DND-41 (cell line): ENCODE measurements around the gene DUSP7.

ENCODE experiments used
- ATAC-seq: fragments of 200-7000 bp; cut with Tn5 transposase; 3 replicates; pipeline ENCODE4 v1.9.1; 2021; ENCODE audit warnings: low read depth; ENCODE audit not compliant: insufficient read depth
- DNase-seq: peaks from one replicate; pipeline ENCODE4 v3.0.0-alpha.2; 2020
- H2AFZ ChIP-seq: 2 replicates; pipeline ENCODE4 v1.6.0; 2012; ENCODE audit warnings: low read depth, low read length
- H3K27ac ChIP-seq: 2 replicates; pipeline ENCODE4 v1.5.1; 2012; ENCODE audit warnings: low read length, inconsistent platforms
- H3K27me3 ChIP-seq: fragments of 200-600 bp; sonication (generic); 2 replicates; pipeline ENCODE4 v1.6.0; 2012; ENCODE audit warnings: low read length, mild to moderate bottlenecking, inconsistent platforms; ENCODE audit not compliant: insufficient read depth, poor library complexity
- H3K36me3 ChIP-seq: 2 replicates; pipeline ENCODE4 v1.5.1; 2012; ENCODE audit warnings: low read length, inconsistent platforms; ENCODE audit not compliant: insufficient read depth
- H3K4me1 ChIP-seq: 2 replicates; pipeline ENCODE4 v1.5.1; 2012; ENCODE audit warnings: mild to moderate bottlenecking, low read length; ENCODE audit not compliant: insufficient read depth
- H3K4me2 ChIP-seq: 2 replicates; pipeline ENCODE4 v1.6.0; 2012; ENCODE audit warnings: mild to moderate bottlenecking, moderate library complexity, low read length, inconsistent platforms; ENCODE audit not compliant: insufficient read depth
- H3K4me3 ChIP-seq, 2 experiments: fragments of 200-600 bp in 1 of 2; shearing (Covaris generic) in 1 of 2; 2 replicates each; pipeline ENCODE4 v1.5.1; 2012 to 2016; ENCODE audit warnings: inconsistent platforms in 2 of 2, low read length in 2 of 2, mild to moderate bottlenecking in 2 of 2, low read depth in 1 of 2, moderate library complexity in 1 of 2
- H3K79me2 ChIP-seq: 2 replicates; pipeline ENCODE4 v1.6.0; 2012; ENCODE audit warnings: low read length, inconsistent platforms; ENCODE audit not compliant: insufficient read depth
- H3K9ac ChIP-seq: 2 replicates; pipeline ENCODE4 v1.6.0; 2012; ENCODE audit warnings: low read depth, mild to moderate bottlenecking, inconsistent platforms, low read length, moderate library complexity
- H3K9me3 ChIP-seq: 2 replicates; pipeline ENCODE4 v1.5.1; 2012; ENCODE audit warnings: low read length, moderate library complexity, mild to moderate bottlenecking, inconsistent platforms; ENCODE audit not compliant: insufficient read depth, severe bottlenecking
- H4K20me1 ChIP-seq: 2 replicates; pipeline ENCODE4 v1.6.0; 2012; ENCODE audit warnings: low read length; ENCODE audit not compliant: insufficient read depth
- EZH2 ChIP-seq: IDR thresholded peaks from 3 replicates; pipeline ENCODE4 v1.6.1; 2012; ENCODE audit warnings: borderline replicate concordance, low read depth, mild to moderate bottlenecking, moderate library complexity, low read length, inconsistent platforms; ENCODE audit not compliant: severe bottlenecking
- TF ChIP-seq, protein P1 (sequence below): IDR thresholded peaks from 2 replicates; pipeline ENCODE4 v1.5.1; 2012; ENCODE audit warnings: borderline replicate concordance, low read length, moderate library complexity, mild to moderate bottlenecking; ENCODE audit not compliant: poor library complexity, severe bottlenecking; ENCODE audit errors: extremely low read depth

DUSP7 gene

DNA sequence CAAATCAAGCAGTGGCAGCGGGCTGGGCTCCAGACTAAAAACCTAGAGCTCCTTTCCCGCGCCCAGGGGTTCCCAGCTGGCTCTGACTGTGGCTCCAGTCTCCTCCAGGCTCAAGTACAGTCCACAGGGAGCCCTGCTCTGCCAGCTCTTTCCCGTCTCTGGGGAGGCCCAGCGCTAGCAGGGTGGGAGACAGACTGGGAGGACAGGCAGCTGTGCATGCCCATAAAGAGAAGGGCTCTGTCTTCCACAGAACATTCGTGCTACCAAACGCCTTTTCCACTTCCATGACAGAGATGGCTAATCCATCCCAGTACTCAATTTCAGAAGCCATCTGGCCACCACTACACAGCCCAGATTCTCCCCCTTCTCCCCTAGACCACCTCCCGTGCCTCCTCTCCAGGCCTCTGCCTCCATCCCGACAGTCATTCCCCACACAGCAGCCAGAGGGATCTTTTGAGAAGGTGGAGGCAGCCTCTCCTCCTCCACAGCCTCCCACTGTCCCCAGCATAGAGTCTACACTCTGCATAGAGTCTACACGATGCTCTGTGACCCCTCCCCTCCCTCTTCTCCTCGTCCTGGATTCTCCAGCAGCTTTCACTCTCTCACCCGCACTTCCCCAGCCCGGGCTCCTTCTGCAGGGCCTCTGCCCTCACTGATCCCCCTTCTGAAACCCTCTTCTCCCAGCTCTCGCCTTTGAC is 6.8 kb upstream of the DUSP7 start:
- TF ChIP-seq EZH2, result no peak
- TF ChIP-seq, protein P1, sequence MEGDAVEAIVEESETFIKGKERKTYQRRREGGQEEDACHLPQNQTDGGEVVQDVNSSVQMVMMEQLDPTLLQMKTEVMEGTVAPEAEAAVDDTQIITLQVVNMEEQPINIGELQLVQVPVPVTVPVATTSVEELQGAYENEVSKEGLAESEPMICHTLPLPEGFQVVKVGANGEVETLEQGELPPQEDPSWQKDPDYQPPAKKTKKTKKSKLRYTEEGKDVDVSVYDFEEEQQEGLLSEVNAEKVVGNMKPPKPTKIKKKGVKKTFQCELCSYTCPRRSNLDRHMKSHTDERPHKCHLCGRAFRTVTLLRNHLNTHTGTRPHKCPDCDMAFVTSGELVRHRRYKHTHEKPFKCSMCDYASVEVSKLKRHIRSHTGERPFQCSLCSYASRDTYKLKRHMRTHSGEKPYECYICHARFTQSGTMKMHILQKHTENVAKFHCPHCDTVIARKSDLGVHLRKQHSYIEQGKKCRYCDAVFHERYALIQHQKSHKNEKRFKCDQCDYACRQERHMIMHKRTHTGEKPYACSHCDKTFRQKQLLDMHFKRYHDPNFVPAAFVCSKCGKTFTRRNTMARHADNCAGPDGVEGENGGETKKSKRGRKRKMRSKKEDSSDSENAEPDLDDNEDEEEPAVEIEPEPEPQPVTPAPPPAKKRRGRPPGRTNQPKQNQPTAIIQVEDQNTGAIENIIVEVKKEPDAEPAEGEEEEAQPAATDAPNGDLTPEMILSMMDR, result no peak
- Histone ChIP-seq H3K4me2 (no peak overlapping the region), H2AFZ (no peak overlapping the region), H3K27ac (no peak overlapping the region), H3K9me3 (no peaks in the 10 kb centered on the region), H3K9ac (no peak overlapping the region), H3K79me2 (no peaks in the 10 kb centered on the region), H4K20me1 (no peaks in the 10 kb centered on the region; the same call in 1 of the 2 replicates), H3K4me1 (no peaks in the 10 kb centered on the region), H3K36me3 (no peaks in the 10 kb centered on the region), H3K4me3 (no peak overlapping the region), H3K27me3 (no peaks in the 10 kb centered on the region)
- DNase-seq (no peak), ATAC-seq (no peak)

DNA sequence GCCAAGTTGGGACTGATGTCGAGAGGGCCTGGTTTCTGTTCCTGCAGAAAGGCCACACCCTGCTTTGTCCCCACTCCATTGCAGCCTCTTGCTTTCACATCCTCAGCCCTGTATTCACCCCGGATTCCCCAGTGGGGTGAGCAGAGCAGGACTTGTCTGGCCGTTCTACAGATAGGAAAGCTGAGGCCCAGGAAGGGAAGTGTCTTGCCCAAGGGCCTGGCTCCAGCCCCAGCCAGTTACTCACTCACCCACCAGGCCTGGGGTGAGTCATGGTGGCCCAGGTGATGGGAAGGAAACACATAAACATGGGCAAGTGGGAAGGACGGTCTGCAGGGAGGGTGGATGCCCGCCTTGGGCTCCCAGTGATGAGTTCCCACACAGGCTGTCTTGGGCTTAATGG is 6.1 kb upstream of the DUSP7 start:
- Histone ChIP-seq H2AFZ (no peak overlapping the region), H3K9me3 (no peaks in the 10 kb centered on the region), H3K27me3 (no peaks in the 10 kb centered on the region), H3K36me3 (no peaks in the 10 kb centered on the region), H3K4me2 (no peak overlapping the region), H3K9ac (no peak overlapping the region), H3K4me1 (peaks cover 5% of the 10 kb centered on the region), H3K4me3 (no peak overlapping the region), H3K27ac (no peak overlapping the region), H3K79me2 (no peaks in the 10 kb centered on the region), H4K20me1 (no peaks in the 10 kb centered on the region; the same call in 1 of the 2 replicates)
- DNase-seq (no peak), ATAC-seq (no peak)
- no peak for TF ChIP-seq EZH2
- TF ChIP-seq, protein P1, result no peak

- H3K4me1 ChIP-seq, result peaks cover 13% of the 10 kb centered on the region
- ATAC-seq, result no peak
- H3K27me3 ChIP-seq, result no peaks in the 10 kb centered on the region
Observed at GRCh38 chr3:52061121-52061910, 4.9 kb upstream of the DUSP7 start.

More at GRCh38 chr3:52061121-52061910, 4.9 kb upstream of the DUSP7 start:
- Histone ChIP-seq H3K36me3 (no peaks in the 10 kb centered on the region), H3K27ac (no peak overlapping the region), H2AFZ (no peak overlapping the region), H3K79me2 (peaks cover 5% of the 10 kb centered on the region), H3K9ac (no peak overlapping the region), H3K4me3 (no peak overlapping the region), H3K9me3 (no peaks in the 10 kb centered on the region), H3K4me2 (no peak overlapping the region), H4K20me1 (no peaks in the 10 kb centered on the region; the same call in 1 of the 2 replicates)
- TF ChIP-seq, protein P1, result no peak
- TF ChIP-seq EZH2, result no peak
- no peak for DNase-seq
